HepG2 (cell line): Measurements from ENCODE around the gene NME7. TPM values are rescaled to one million over a fixed set of nuclear protein-coding genes. Genes with fewer than 3 reads are reported as not detected.
A peak's percentile ranks its signal among the peaks of the same experiment; 100 is the strongest.

Experiments
- FOXM1 ChIP-seq: sonication (generic); formaldehyde crosslinking; IDR thresholded peaks from 2 replicates; pipeline ENCODE4 v1.5.0; 2020; ENCODE audit warnings: missing genetic modification reagents
- KDM3A ChIP-seq: IDR thresholded peaks from 2 replicates; pipeline ENCODE4 v1.6.1; 2018; ENCODE audit warnings: low read depth, missing compliant biosample characterization
- MAZ ChIP-seq, 2 experiments: sonication (generic) in 1 of 2; formaldehyde crosslinking in 1 of 2; IDR thresholded peaks; 2 replicates each; pipeline versions ENCODE4 v1.5.0 to v1.6.1; 2012 to 2020; ENCODE audit warnings: low read depth in 2 of 2, mild to moderate bottlenecking in 2 of 2, borderline replicate concordance in 1 of 2, improper control_type of control experiment in 1 of 2, low read length in 1 of 2, missing genetic modification reagents in 1 of 2, moderate library complexity in 1 of 2
- MXD3 ChIP-seq: IDR thresholded peaks from 2 replicates; pipeline ENCODE4 v1.6.1; 2016; ENCODE audit warnings: mild to moderate bottlenecking, missing biosample characterization, missing genetic modification reagents
- PAXIP1 ChIP-seq: sonication (generic); formaldehyde crosslinking; conservative IDR thresholded peaks from 2 replicates; pipeline ENCODE4 v1.4.0; 2020; ENCODE audit warnings: mild to moderate bottlenecking, missing genetic modification reagents, moderate library complexity
- SIN3A ChIP-seq: IDR thresholded peaks from 2 replicates; pipeline ENCODE4 v1.6.1; 2011; ENCODE audit warnings: low read depth, mild to moderate bottlenecking, control low read depth, low read length, borderline replicate concordance
- SRSF1 ChIP-seq: fragments of 200-400 bp; formaldehyde crosslinking; optimal IDR thresholded peaks from 2 replicates; pipeline ENCODE3; 2017; ENCODE audit warnings: mild to moderate bottlenecking, low read depth, low read length, moderate library complexity
- SRSF4 ChIP-seq: fragments of 200-400 bp; formaldehyde crosslinking; IDR thresholded peaks from one replicate; pipeline ENCODE4 v1.6.1; 2018; ENCODE audit warnings: mild to moderate bottlenecking, low read depth, low read length, moderate library complexity; ENCODE audit not compliant: poor library complexity, severe bottlenecking
- TEAD2 ChIP-seq: sonication (generic); formaldehyde crosslinking; IDR thresholded peaks from 2 replicates; pipeline ENCODE4 v1.9.0; 2021; ENCODE audit warnings: missing genetic modification reagents
- ZBTB8A ChIP-seq: sonication (generic); formaldehyde crosslinking; IDR thresholded peaks from 2 replicates; pipeline ENCODE4 v1.4.0; 2020; ENCODE audit warnings: mild to moderate bottlenecking, low read depth, missing genetic modification reagents, borderline replicate concordance
- ZC3H4 ChIP-seq: sonication (generic); formaldehyde crosslinking; IDR thresholded peaks from 2 replicates; pipeline ENCODE4 v1.4.0; 2020; ENCODE audit warnings: missing genetic modification reagents, borderline replicate concordance
- ZNF75D ChIP-seq: sonication (generic); formaldehyde crosslinking; IDR thresholded peaks from 2 replicates; pipeline ENCODE4 v1.8.1; 2023; ENCODE audit warnings: missing genetic modification reagents, mild to moderate bottlenecking, borderline replicate concordance
- ZNF777 ChIP-seq: sonication (generic); formaldehyde crosslinking; IDR thresholded peaks from 2 replicates; pipeline ENCODE4 v1.4.0; 2020; ENCODE audit warnings: missing genetic modification reagents
- polyA plus RNA-seq, 8 experiments: library from polyadenylated mRNA; depleted of rRNA in 3 of 8; stranded (reverse) in 7 of 8; unstranded in 1 of 8; fragments of >200 nt; fragmentation: Illumina TruSeq in 4 of 8; extraction: Trizol in 4 of 8; gene quantifications; 2 replicates each; pipeline versions ENCODE4 v1.2.1 to v1.2.3, GENCODE V29; 2011 to 2016; ENCODE audit warnings: low read depth in 4 of 8, missing spikeins in 1 of 8, mixed read lengths in 1 of 8; ENCODE audit not compliant: insufficient read depth in 1 of 8
- total RNA-seq, 5 experiments: library from RNA; depleted of rRNA; stranded (reverse); fragments of >200 nt; fragmentation: Illumina TruSeq; extraction: Trizol; gene quantifications; 2 replicates each; pipeline ENCODE4 v1.2.3, GENCODE V29; 2016; ENCODE audit warnings: low read depth in 1 of 5
- TF ChIP-seq, protein P1 (sequence below): sonication (generic); formaldehyde crosslinking; IDR thresholded peaks from 2 replicates; pipeline ENCODE4 v1.5.0; 2020; ENCODE audit warnings: mild to moderate bottlenecking, missing genetic modification reagents
- TF ChIP-seq, protein P2 (sequence below): sonication (generic); formaldehyde crosslinking; IDR thresholded peaks from 2 replicates; pipeline ENCODE4 v1.4.0; 2020; ENCODE audit warnings: missing genetic modification reagents
- TF ChIP-seq, protein P3 (sequence below): sonication (generic); formaldehyde crosslinking; IDR thresholded peaks from 2 replicates; pipeline ENCODE4 v1.9.0; 2021; ENCODE audit warnings: missing genetic modification reagents, borderline replicate concordance

The NME7 gene
- total and polyA plus RNA-seq, 2 of the 13 experiments (the other 11 are each of a cell fraction or from before 2014, with no cell fraction given): 9.4 to 22.5 TPM

- TF ChIP-seq MXD3 (CRISPR knock-in tag) (peak; percentile 11; the same call in 1 of the 2 replicates), ZNF75D (CRISPR knock-in tag) (no peak), SIN3A (peak; percentile 62; the same call in 1 of the 2 replicates), ZBTB8A (no peak), ZC3H4 (CRISPR knock-in tag) (peak; percentile 62; the same call in 1 of the 2 replicates), TEAD2 (CRISPR knock-in tag) (peak; percentile 81; the same call in 1 of the 2 replicates), FOXM1 (CRISPR knock-in tag) (no peak), SRSF4 (peak; percentile 82), ZNF777 (CRISPR knock-in tag) (peak; percentile 16; the same call in 1 of the 2 replicates), MAZ (IDR thresholded peaks at IDR 0.05; ENCODE audit: borderline replicate concordance, low read depth, low read length) (peak; percentile 14; the same call in 1 of the 2 replicates), MAZ (CRISPR knock-in tag; IDR thresholded peaks at IDR 0.05; ENCODE audit: low read depth) (no peak), KDM3A (CRISPR knock-in tag) (0 out of 2 replicates have a peak, but pooled peaks have one; percentile 14), PAXIP1 (CRISPR knock-in tag) (no peak), SRSF1 (peak; percentile 9)
- TF ChIP-seq, protein P1, sequence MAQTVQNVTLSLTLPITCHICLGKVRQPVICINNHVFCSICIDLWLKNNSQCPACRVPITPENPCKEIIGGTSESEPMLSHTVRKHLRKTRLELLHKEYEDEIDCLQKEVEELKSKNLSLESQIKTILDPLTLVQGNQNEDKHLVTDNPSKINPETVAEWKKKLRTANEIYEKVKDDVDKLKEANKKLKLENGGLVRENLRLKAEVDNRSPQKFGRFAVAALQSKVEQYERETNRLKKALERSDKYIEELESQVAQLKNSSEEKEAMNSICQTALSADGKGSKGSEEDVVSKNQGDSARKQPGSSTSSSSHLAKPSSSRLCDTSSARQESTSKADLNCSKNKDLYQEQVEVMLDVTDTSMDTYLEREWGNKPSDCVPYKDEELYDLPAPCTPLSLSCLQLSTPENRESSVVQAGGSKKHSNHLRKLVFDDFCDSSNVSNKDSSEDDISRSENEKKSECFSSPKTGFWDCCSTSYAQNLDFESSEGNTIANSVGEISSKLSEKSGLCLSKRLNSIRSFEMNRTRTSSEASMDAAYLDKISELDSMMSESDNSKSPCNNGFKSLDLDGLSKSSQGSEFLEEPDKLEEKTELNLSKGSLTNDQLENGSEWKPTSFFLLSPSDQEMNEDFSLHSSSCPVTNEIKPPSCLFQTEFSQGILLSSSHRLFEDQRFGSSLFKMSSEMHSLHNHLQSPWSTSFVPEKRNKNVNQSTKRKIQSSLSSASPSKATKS: no peak
- TF ChIP-seq, protein P2, sequence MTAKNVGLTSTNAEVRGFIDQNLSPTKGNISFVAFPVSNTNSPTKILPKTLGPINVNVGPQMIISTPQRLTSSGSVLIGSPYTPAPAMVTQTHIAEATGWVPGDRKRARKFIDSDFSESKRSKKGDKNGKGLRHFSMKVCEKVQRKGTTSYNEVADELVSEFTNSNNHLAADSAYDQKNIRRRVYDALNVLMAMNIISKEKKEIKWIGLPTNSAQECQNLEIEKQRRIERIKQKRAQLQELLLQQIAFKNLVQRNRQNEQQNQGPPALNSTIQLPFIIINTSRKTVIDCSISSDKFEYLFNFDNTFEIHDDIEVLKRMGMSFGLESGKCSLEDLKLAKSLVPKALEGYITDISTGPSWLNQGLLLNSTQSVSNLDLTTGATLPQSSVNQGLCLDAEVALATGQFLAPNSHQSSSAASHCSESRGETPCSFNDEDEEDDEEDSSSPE: no peak
- TF ChIP-seq, protein P3, sequence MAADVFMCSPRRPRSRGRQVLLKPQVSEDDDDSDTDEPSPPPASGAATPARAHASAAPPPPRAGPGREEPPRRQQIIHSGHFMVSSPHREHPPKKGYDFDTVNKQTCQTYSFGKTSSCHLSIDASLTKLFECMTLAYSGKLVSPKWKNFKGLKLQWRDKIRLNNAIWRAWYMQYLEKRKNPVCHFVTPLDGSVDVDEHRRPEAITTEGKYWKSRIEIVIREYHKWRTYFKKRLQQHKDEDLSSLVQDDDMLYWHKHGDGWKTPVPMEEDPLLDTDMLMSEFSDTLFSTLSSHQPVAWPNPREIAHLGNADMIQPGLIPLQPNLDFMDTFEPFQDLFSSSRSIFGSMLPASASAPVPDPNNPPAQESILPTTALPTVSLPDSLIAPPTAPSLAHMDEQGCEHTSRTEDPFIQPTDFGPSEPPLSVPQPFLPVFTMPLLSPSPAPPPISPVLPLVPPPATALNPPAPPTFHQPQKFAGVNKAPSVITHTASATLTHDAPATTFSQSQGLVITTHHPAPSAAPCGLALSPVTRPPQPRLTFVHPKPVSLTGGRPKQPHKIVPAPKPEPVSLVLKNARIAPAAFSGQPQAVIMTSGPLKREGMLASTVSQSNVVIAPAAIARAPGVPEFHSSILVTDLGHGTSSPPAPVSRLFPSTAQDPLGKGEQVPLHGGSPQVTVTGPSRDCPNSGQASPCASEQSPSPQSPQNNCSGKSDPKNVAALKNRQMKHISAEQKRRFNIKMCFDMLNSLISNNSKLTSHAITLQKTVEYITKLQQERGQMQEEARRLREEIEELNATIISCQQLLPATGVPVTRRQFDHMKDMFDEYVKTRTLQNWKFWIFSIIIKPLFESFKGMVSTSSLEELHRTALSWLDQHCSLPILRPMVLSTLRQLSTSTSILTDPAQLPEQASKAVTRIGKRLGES (CRISPR knock-in tag): peak; percentile 74; the same call in 1 of the 2 replicates
Measured at GRCh38 chr1:169106095-169106920, 261.3 kb downstream of the NME7 start, which contains the start of gene ATP1B1 (continued).
